ENCODE measurements around the gene NPB.

NPB gene

DNA sequence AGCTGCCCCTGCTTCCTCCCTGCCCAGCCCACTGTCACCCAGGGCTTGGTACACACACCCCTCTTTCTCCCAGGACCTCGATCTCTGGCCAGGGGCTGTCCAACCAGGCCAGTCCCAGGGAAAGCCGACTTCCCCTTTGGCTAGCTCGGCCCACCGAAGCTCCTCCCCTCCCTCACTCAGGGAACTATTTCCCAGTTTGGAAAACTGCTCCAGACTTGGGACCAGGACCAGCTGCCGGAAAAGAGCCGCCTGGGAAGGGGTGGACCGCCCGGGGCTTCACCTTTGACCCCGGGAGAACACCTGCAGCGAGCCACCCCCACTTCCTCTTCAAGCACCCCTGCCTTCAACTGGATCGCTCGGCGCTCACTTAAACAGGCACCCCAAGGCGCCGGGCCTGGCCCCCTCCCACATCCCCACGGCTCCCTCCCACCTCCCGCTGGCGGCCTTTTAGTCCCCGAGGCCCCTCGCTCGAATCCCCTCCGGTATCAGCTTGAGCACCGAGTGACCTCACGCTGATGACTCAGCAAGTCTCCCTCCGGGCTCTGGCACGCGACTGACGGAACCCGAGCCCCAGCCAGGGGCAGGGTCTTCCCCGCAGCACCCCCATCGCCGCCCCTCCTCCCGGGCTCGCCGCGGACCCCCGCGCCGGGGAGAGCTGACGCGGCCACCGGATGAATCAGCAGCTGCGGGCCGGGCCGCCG lies 24.6 kb downstream of the NPB start:
- DNase-seq (ENCODE audit: low read depth) = peak; percentile 61

DNA sequence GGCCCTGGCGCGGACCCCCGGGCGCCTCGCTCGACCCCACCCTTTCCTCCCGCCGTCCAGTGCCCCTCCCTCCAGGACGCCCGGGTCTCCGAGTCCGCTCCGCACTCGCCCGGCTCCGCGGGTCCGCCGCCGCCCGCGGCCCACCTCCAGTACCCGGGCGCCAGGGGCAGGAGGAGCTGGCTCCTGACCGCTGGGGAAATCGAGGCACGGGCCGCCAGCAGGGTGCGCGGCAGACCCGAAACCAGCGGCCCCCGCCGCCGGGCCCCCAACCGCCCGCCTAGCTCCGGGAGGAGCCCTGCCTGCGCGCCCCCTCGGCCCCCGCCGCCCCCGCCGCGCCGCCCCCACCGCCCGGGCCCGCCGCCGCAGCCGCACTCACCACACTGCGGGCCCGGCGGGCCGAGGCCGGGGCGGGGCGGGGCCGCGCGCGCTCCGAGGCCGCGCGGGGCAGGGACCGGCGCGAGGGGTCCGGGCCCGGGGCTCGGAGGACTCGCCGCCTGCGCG lies 25.2 kb downstream of the NPB start:
- DNase-seq (ENCODE audit: low read depth) = no peak

DNA sequence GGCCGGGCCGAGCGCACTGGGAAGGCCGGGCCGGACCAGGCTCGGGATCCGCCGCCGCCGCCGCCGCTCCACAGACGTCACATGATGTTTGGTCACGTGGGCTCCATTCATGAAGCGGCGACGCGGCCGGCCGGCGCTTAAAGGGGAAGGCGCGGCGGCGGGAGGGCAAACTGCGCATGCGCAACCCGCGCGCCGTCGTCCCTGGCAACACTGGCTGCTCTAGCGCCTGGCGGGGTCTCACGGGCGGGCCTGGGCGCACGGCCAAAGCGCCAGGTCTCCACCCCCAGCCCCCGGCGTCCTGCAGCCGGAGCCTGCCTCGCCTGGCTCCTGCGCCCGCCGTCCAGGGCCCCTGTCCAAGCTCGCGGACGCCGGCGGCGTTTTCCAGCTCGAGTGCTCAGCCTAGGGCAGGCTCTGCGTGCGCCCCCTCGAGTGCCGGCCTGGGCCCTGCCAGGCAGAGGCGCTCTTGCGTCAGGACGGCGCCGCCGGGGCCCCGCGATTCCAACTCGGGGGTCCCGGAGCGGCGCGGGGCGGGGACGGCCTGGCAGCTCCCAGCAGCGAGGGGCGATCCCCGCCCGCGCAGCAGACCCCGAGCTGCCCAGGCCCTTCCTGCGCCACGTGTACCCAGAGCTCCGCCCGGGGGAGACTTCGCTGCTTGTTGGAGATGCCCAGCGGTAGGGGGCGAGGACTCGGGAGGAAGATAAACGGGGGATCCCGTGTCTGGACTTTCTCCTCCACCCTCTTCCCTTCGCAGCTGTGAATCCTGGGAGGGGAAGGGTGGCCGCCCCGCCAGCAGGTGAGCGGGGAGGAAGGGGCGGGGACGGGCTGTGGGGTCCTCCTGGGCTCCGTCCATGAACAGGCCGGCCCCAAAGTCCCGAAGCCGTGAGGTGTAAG lies 25.9 kb downstream of the NPB start, which contains the start of gene MAFG:
Gene MAFG (minus strand): TSS at position 83 of the 891 bp plus-strand sequence. CDS start 4,550 bp downstream, outside the sequence.
- DNase-seq (ENCODE audit: low read depth) = peak; percentile 87

DNA sequence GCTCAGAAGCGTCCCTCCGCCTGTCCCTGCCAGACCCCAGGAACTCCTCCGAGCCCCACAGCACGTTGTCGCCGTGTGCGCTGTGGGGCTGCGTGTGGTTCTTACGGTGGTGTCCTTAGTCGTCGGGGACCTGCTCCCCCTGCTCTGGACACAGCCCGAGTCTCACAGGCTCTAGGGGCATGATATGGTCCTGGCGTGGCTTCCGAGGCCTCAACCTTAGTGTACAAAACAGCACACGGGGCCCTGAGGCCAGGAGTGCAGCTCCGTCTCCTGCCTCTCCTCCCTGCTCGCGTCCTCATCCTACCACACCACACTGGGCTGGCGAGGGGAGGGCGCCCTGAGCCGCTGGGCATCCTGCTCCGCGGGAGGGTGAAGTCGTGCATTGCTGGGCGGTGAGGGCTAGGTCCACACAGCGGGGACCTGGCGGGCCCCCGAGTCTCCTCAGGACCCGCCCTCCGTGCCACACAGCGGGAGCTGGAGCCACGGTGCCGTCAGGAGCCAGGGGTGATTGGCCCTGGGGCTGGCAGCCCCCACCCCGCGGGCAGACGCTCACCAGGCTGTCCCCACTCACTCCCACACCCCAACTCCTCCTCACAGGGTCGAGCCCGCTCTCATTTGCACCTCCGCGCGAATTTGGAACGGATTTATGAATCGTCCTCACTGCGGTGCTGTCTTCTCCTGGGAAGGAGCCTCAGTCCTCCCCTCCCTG lies 26.7 kb downstream of the NPB start:
- no peak for DNase-seq (ENCODE audit: low read depth)

DNA sequence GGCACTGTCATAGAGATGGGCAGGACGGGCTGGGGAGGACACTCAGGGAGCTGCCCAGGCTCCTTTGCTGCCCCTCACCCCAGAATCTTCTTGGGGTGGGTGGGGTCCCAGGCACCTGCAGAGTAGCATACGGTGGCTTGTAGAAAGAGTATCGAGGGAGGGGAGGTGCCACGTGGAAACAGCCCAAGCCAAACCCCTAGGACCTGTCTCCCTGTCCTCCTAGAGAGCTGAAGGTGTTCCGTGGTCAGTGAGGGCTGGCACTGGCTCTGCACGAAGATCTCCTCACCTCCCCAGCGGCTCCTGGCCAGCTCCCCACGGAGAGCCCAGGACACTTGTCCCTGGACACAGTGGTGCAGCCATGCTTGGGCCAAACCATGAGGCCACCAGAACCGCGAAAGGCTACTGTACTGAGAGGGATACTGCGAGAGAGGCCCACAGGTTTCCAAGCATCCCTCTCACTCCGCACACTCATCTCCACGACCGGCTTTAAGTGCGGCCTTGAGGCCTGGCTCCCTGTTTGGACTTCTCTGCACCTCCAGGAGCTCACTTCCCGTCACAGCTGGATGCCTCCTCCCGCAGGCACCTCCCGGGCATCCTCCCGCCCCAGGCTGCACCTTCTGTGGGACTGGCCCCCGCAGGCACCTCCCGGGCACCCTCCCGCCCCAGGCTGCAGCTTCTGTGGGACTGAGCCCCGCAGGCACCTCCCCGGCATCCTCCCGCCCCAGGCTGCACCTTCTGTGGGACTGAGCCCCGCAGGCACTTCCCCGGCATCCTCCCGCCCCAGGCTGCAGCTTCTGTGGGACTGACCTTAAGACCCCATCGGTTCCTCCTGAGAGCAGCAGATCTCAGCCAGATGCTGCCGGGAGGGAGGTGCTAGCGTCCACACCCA lies 27.5 kb downstream of the NPB start:
- DNase-seq (ENCODE audit: low read depth) = no peak

DNA sequence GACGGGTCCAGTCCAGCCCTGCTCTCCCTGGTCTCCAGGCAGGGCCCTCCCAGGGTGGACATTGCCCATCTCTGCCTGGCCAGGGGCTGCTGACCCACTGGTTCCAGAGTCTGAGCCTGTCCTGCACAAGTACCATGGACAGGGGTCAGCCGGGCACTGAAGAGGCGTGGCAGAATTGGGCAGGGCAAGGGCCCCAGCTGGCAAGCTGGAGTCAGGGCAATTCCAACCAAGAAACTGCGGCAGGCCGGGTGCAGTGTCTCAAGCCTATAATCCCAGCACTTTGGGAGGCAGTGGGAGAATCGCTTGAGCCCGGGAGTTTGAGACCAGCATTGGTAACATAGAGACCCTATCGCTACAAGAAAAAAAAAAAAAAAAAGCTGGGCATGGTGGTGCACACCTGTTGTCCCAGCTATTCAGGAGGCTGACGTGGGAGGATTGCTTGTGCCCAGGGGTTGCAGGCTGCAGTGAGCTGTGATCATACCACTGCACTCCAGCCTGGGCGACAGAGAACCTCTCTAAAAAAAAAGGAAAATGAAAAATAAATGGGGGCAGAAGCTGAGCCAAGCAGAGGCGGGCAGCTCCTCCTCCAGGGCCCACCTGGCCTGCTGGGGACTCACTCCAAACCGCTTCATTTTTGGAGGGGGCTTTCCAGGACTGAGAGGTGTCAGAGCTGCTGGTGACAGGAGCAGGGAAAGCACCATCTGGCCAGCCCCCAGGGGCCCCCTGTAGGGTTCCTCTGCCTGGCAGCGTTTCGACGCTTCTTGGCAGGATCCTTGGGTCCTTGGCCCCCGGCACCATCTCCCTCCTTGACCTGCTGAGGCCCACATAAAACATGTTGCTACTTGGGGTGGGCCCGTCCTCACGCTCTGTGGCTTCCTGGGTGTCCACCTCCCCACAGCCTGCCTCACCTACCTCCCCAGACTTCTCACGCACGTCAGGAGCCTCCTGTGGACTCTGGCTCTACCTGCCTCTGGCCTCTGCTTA lies 28.4 kb downstream of the NPB start:
- DNase-seq (ENCODE audit: low read depth) = no peak

DNA sequence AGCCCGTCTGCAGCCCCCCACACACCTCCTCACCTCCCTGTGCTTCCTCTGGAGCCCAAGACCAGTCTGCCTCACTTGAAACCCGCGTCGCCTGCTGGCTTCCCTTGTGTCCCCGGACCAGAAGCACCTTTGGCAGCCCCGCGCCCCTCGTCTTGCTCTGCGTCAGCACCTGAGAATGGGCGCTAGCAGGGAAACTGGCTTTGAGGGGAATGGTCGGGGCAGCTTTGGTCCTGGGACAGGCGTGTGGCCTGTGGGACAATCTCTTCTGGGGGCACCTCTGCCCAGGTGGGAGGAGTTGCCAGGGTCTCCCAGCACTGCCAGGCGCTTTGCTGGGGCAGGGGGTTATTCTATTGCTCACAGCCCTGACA lies 29.1 kb downstream of the NPB start:
- no peak for DNase-seq (ENCODE audit: low read depth)

DNA sequence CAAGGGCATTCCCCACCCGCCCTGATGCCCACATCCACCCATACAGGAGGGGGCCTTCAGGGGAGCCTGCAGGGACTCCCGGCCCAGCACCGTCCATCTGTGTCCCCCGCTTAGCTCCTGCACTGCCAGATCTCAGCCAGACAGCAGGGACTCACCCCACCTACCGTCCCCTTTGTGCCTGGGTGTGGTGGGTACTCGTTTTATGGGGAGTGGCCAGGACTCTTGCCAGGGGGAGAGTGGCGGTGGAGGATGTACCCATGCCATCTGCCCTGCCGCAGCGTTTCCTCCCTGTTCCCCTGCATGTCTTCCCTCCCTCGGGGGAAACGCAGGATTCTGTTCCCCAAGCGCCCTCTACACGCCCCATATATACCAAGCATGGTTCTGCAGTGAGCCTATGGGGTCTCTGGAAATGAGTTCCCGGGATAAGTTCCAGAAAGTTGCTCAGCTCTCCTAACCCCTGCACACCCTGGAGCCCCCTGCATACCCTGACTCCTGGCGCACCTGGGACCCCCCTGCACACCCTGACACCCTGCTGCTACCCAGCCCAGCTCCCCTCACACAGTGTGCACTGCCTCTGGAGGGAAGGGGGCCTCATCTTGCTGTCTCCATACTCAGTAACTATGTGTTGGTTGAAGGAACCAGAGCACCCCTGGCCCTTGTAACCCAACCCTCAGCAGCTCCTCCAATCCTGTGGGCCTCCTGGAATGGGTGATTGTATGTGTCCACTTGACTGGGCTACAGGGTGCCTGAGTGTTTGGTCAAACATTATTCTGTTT lies 29.7 kb downstream of the NPB start:
- DNase-seq (ENCODE audit: low read depth) = no peak

DNA sequence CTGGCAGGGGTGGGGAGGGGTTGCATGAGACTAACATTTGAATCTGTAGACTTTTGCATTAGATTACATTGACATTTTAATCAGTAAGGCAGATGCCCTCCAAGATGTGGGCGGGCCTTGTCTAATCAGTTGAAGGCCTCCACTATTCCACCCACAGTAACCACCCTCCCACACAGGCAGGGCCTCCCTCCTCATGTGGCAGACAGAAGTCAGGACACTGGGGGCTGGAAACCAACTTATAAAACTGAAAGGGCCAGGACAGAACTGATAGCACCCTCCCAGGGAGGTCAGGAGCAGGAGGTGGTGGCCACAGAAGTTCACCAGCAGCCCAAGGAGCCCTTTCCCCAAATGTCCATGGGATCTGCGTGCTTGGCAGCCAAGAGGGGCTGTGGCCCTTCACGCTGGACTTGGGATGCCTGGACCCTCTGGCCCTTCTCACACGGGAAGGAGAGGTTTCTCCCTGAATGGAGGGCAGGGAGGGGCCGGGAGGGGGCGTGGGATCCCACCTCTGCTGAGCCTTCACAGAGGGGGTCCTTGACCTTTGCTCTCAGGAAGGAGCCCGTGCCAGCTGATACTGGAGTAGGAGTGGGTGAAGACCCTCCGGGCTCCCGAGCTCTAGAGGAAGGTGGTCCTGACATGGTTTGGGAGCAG lies 30.4 kb downstream of the NPB start:
- no peak for DNase-seq (ENCODE audit: low read depth)

DNA sequence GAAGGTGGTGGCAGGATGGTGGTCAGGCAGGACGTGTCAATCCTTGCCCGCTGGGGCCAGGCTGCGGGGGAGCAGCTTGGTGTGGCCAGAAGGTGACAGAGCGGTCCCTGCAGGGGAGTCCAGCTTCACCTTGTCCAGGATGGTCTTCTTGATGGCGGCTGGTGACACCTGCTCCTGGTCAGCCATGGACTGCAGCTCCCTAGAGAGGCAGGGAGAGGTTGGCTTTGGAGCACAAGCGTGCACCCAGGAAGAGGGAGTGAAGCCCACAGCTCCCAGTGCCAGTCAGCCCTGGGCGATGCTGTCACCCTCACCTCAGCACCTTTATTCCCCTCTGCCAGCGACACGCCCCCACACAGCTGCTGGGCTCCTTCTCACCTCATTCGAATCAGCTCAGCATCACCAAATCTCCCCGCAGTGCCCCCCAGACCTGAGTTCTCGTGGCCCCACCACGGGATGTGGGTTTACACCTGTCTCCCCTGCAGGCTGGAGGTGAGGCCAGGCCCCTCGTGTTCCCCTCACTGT lies 31.2 kb downstream of the NPB start:
- no peak for DNase-seq (ENCODE audit: low read depth)

DNA sequence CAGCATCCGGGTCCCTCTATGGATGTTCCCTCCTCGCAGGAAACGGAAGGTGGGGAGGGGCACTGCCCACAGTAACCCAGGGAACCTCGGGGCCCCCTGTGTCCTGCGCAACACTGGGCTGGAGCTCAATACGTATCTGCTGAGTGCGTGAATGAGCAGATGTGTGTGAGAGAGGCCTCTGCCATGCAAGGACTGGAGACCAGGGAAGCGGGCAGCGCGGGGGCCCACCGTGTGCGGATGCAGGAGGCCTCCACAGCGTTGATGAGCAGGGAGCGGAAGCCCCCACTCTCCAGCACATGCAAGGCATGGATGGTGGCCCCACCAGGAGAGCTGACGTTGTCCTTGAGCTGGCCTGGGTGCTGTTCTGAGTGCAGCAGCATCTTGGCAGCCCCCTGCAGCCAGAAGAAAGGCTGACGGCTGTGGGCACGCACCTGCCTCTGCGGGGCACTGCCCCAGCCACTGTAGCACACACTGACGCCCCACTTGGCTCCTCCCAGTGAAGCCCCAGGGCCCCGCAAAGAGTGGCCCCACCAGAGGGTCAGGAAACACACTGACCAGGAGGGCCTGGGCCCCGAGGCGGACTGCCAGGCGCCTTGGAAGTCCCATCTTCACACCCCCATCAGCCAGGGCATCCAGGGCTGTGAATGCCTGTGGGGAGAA lies 32.2 kb downstream of the NPB start:
- DNase-seq (ENCODE audit: low read depth) = no peak

DNA sequence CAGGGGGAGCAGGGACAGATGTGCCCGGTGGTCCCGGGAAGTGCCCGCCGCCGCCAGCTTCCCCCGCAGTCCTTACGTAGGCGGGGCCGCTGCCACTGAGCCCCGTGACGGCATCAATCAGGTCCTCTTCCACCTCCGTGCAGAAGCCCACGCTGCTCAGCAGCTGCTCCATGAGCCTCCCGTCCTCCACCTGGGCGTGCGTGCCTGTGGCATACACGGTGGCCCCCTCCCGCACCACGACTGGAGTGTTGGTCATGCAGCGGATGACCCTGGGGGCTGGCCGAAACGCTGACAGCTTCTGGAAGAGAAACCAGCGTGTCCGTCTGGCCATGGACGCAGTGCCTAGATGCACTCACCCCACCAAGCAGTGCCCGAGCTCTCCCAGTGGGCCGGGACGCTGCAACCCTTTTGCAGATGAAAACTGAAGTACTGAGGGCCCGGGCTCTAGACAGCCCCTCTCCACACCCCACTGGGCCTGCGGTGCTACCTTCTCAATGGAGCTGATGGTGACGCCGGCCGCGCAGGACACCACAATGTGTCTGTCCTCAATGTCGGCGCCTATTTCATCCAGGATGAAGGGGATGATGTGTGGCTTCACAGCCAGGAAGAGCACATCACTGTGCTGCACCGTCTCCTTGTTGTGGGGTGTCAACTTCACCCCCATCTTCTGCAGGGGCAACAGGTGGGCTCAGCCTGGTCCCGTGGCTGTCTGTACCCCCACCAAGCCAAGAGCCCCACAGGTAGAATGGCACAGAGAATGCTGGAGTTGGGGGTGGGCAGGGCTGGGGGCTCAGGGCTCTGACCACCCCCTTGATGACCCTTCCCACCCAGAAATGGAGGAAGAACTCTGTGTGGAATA lies 33.0 kb downstream of the NPB start:
- DNase-seq (ENCODE audit: low read depth) = no peak

DNA sequence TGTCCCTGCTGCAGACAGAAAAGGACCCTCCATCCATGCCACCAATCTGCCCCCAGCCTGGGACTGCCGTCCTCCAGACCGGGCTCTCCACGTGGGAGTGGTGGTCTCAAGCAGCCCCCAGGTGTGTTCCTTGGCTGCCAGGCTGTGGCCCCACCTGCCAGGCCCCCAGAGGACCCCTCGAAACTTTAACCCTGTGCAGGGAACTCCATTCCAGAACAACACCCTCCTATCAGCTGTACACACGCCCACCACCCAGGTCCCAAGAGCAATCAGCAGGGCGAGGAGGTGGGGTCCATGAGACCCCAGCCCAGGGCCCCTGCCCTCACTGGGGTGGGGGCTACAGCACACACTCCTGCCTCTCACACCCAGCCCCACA lies 33.7 kb downstream of the NPB start:
- DNase-seq (ENCODE audit: low read depth) = no peak

DNA sequence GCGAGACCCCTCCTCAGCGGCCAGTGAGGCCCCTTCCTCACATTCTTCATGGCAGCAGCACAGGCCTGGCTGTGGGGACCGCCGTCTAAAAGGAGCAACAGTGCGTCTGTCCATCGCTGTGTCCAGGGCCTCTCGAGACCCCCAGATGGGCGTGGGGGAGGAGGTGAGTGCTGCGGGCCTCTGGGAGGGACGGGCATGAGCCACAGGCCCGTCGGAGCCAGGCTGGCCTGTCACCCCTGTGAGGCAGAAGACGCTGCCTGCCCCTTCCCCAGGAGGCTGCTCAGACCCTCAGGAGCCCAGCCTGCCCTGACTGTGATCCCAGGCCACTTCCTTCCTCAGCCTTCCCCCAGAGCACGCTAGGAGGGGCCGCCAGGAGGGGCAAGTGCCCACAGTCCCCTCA lies 37.2 kb downstream of the NPB start:
- no peak for DNase-seq (ENCODE audit: low read depth)

DNA sequence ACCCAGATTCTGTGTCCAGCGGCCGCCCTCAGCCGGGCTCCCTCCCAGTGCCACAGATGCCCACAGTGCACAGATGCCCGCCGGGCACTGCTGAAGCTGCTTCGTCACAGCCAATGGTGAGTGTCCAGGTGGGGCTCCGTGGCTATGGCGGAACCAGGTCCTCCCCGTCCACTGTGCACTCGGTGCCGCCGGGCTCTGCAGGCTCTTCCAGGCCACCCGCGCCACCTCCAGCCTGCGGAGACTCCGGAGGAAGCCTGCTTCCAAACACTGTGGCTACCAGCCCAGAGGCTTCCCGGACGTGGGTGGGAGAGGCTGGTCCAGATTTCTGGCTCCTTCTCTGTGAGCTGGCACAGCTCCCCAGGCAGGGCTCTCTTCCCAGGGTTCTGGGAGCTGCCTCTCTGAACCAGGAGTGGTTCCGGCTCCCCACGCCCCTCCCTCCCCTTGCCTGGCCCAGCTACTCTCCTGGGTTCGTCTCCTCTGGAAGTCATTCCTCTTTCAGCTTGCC lies 37.9 kb downstream of the NPB start:
- DNase-seq (ENCODE audit: low read depth) = no peak

DNA sequence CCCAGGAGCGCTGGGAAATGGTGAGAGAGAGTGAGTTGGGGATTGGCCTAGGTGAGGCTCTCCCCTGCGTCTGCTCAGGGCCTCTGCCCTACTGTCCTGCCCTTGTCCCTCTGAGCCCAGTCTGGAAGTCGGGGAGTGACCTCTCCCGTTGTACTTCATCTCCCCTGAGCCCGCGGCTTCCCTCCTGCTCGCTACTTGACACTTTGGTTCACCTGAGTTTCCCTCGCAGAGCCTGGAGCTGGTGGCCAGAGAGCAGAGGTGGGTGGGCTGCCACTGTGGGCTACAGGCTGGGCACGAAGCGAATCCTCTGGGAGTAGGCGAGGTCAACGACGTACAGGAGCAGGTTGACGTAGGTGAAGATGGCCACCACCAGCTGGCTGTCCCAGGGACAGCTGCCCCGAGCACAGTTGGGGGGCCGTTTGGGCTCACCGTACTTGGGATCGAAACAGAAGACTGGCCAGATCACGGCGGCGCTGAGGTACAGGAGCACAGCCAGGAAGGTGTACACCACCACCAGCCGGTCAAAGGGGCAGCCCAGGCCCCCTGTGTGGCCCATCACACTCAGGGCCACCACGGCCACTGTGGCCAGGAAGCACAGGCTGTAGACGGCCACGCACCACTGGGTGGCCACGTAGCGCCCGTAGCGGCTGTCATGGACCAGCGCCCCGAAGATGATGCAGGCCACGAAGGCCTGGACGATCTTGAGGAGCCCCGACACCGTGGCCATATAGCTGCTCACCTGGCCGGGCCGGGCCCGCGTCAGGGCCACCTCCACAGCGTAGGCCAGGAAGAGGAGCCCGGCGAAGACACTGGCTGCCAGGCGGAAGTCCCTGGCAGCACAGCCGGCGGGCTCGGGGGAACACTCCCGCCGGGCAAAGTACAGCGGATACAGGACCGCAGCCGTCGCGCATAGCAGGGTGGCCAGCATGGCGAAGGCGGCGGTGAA lies 38.8 kb downstream of the NPB start:
- DNase-seq (ENCODE audit: low read depth) = no peak
